Right lobe of liver (tissue), 4 donors: Measurements from ENCODE around the gene KIF26A.

Experiments used
- POLR2A ChIP-seq: fragments of 450-650 bp; IDR thresholded peaks from one replicate; pipeline ENCODE4 v1.6.1; 2017; ENCODE audit warnings: antibody characterized with exemption, mild to moderate bottlenecking
- TF ChIP-seq, protein P1 (sequence below), 4 donors: fragments of 200-600 bp in 3 of 4; fragments of 450-650 bp in 1 of 4; IDR thresholded peaks; one replicate each; pipeline versions ENCODE4 v1.5.1 to v1.8.0; 2016 to 2022; ENCODE audit warnings: antibody characterized with exemption in 4 of 4, mild to moderate bottlenecking in 2 of 4
- donor health status: DM: no; HTN: no; CAD: no.
- donor health status: DM: no; HTN: no; CAD: no.
- donor health status: DM: no; HTN: yes; CAD: no.

- TF ChIP-seq, protein P1, sequence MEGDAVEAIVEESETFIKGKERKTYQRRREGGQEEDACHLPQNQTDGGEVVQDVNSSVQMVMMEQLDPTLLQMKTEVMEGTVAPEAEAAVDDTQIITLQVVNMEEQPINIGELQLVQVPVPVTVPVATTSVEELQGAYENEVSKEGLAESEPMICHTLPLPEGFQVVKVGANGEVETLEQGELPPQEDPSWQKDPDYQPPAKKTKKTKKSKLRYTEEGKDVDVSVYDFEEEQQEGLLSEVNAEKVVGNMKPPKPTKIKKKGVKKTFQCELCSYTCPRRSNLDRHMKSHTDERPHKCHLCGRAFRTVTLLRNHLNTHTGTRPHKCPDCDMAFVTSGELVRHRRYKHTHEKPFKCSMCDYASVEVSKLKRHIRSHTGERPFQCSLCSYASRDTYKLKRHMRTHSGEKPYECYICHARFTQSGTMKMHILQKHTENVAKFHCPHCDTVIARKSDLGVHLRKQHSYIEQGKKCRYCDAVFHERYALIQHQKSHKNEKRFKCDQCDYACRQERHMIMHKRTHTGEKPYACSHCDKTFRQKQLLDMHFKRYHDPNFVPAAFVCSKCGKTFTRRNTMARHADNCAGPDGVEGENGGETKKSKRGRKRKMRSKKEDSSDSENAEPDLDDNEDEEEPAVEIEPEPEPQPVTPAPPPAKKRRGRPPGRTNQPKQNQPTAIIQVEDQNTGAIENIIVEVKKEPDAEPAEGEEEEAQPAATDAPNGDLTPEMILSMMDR (IDR thresholded peaks at IDR 0.05), result no peak
- TF ChIP-seq POLR2A, result no peak
Observed at GRCh38 chr14:104136472-104137296, 1.7 kb upstream of the KIF26A start.
